ENCODE results near the gene PLXNB3.

Gene PLXNB3

DNA sequence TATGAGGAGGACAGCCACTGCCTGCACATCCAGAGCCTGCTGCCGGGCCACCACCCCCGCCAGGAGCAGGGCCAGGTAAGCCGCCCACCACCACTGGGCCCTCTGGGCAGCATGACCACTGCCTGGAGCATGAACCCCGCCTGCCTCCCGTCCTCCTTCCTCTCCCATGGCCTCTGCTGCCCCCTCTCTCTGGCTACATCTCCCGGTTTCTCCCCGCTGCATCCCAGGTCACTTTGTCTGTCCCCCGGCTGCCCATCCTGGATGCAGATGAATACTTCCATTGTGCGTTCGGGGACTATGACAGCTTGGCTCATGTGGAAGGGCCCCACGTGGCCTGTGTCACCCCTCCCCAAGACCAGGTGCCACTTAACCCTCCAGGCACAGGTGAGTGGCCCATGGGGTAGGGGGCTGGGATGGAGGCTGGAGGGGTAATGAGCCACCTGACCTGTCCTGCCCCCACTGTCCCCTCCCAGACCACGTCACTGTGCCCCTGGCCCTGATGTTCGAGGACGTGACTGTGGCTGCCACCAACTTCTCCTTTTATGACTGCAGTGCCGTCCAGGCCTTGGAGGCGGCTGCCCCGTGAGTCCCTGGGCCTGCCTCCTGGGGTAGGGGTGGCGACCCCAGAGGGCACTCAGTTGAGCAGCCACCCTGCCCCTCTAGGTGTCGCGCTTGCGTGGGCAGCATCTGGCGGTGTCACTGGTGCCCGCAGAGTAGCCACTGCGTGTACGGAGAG is 6.0 kb downstream of the PLXNB3 start:
- DNase-seq: no peak
- in situ Hi-C loops (cut with HindIII; ENCODE audit: low pct_ligation_motif_present, low pct_unique_long_range_greater_than_20kb, low sequenced_read_pairs): no loop called here

GRCh38 chrX:153770601-153771414 is 6.8 kb downstream of the PLXNB3 start:
- in situ Hi-C loops (cut with HindIII; ENCODE audit: low pct_ligation_motif_present, low pct_unique_long_range_greater_than_20kb, low sequenced_read_pairs): no loop called here
- DNase-seq: no peak

DNA sequence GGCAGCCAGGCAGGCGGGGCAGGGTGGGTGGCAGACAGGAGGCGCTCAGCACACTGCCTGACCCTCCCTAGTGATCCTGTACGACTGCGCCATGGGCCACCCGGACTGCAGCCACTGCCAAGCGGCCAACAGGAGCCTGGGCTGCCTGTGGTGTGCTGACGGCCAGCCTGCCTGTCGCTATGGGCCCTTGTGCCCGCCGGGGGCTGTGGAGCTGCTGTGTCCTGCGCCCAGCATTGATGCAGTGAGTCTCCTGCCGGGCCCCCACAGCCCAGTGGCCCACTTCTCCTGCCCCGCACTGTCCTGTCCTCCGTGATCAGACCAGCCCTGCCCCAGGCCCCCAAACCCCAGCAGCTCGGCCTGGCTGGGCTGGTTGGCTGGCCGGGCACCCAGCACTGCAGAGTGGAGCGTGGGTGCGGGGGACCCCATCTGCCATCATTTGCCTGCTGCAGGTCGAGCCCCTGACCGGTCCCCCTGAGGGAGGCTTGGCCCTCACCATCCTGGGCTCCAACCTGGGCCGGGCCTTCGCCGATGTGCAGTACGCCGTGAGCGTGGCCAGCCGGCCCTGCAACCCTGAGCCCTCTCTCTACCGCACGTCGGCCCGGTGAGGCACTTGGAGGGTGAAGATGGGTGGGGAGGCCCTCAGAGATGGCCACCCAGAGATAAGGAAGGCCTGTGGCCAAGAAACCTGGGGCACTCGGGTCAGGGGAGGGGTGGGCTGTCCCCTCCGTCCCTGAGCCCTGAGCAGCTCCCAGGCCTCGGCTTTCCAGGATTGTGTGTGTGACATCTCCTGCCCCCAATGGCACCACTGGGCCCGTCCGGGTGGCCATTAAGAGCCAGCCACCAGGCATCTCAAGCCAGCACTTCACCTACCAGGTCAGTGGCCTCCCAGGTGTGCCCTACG is 7.6 kb downstream of the PLXNB3 start:
- DNase-seq: no peak
- in situ Hi-C loops (cut with HindIII; ENCODE audit: low pct_ligation_motif_present, low pct_unique_long_range_greater_than_20kb, low sequenced_read_pairs): no loop called here

GRCh38 chrX:153772316-153773217 is 8.5 kb downstream of the PLXNB3 start:
- no peak for DNase-seq
- in situ Hi-C loops (cut with HindIII; ENCODE audit: low pct_ligation_motif_present, low pct_unique_long_range_greater_than_20kb, low sequenced_read_pairs): no loop called here

GRCh38 chrX:153773218-153773611 is 9.2 kb downstream of the PLXNB3 start:
- DNase-seq: no peak
- in situ Hi-C loops (cut with HindIII; ENCODE audit: low pct_ligation_motif_present, low pct_unique_long_range_greater_than_20kb, low sequenced_read_pairs): no loop called here

DNA sequence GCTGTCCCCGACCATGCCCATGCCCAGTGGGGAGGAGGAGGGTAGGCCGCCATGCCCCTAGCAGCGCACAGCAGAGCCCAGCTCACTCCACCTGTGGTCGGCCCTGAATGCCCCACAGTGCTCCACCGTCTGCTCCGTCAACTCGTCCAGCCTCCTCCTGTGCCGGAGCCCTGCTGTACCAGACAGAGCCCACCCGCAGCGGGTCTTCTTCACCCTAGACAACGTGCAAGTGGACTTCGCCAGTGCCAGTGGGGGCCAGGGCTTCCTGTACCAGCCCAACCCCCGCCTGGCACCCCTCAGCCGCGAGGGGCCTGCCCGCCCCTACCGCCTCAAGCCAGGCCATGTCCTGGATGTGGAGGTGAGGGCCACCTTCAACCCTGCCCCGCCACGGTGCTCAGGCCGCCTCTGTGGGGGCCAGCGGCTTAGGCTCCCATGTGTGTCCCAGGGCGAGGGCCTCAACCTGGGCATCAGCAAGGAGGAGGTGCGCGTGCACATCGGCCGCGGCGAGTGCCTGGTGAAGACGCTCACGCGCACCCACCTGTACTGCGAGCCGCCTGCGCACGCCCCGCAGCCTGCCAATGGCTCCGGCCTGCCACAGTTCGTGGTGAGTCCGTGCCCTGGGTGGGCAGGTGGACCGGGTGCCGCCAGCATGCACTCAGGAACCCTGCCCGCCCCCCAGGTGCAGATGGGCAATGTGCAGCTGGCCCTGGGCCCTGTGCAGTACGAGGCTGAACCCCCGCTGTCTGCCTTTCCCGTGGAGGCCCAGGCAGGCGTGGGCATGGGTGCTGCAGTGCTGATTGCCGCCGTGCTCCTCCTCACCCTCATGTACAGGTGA is 9.9 kb downstream of the PLXNB3 start:
- DNase-seq: no peak
- in situ Hi-C loops (cut with HindIII; ENCODE audit: low pct_ligation_motif_present, low pct_unique_long_range_greater_than_20kb, low sequenced_read_pairs): no loop called here

DNA sequence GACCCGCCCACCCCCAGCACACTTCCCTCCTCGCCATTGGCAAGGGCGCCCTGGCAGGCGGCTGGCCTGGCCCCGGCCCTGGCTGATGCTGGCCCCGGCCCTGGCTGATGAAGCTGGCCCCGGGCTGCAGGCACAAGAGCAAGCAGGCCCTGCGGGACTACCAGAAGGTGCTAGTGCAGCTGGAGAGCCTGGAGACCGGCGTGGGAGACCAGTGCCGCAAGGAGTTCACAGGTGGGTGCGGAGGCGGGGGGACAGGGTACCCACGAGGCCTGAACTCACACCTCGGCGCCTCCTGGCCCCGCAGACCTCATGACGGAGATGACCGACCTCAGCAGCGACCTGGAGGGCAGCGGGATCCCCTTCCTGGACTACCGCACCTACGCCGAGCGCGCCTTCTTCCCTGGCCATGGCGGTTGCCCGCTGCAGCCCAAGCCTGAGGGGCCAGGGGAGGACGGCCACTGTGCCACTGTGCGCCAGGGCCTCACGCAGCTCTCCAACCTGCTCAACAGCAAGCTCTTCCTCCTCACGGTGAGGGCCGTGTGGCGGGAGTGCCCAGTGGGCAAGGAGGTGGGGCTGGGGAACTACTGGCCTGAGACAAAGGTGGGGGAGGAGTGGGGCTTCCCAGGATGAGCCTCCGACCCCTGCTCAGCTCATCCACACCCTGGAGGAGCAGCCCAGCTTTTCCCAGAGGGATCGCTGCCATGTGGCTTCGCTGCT is 10.7 kb downstream of the PLXNB3 start:
- DNase-seq: no peak
- in situ Hi-C loops (cut with HindIII; ENCODE audit: low pct_ligation_motif_present, low pct_unique_long_range_greater_than_20kb, low sequenced_read_pairs): no loop called here

- DNase-seq: no peak
- in situ Hi-C loops (cut with HindIII; ENCODE audit: low pct_ligation_motif_present, low pct_unique_long_range_greater_than_20kb, low sequenced_read_pairs): no loop called here
Measured at GRCh38 chrX:153775293-153776119, 11.5 kb downstream of the PLXNB3 start.

- in situ Hi-C loops (cut with HindIII; ENCODE audit: low pct_ligation_motif_present, low pct_unique_long_range_greater_than_20kb, low sequenced_read_pairs): no loop called here
- no peak for DNase-seq
Measured at GRCh38 chrX:153776120-153776599, 12.1 kb downstream of the PLXNB3 start.

DNA sequence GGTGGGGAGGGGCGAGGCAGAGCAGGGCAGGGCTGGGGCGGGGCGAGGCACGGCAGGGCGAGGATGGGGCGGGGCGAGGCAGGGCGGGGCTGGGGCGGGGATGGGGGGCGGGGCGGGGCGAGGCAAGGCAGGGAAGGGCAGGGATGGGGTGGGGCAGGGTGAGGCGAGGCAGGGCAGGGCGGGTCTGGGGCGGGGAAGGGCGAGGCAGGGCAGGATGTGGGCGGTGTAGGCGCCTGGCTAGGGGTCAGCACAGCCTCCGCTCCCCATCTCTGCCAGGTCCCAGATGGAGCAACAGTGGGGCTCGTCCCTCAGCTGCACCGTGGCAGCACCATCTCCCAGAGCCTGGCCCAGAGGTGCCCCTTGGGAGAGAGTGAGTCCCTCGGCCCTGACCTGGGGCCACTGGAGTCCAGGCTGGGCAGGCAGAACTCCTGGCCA is 12.6 kb downstream of the PLXNB3 start:
- DNase-seq: no peak
- in situ Hi-C loops (cut with HindIII; ENCODE audit: low pct_ligation_motif_present, low pct_unique_long_range_greater_than_20kb, low sequenced_read_pairs): no loop called here

- in situ Hi-C loops (cut with HindIII; ENCODE audit: low pct_ligation_motif_present, low pct_unique_long_range_greater_than_20kb, low sequenced_read_pairs): no loop called here
- no peak for DNase-seq
Measured at GRCh38 chrX:153777261-153778090, 13.4 kb downstream of the PLXNB3 start.

DNA sequence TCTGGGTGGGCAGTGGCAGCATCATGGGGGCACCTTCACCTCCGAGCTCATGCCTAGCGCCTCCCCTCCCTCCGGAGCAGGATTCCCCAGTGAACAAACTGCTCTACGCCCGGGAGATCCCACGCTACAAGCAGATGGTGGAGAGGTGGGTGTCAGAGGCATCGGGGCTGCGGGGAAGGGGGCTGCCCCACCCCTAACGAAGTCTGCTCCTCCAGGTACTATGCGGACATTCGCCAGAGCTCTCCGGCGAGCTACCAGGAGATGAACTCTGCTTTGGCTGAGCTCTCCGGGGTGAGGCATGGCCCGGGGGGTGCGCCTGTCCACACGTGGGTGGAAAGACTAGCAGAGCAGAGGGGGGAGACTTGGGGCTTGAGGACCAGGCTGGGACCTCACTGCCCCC is 14.1 kb downstream of the PLXNB3 start:
- DNase-seq: no peak
- in situ Hi-C loops (cut with HindIII; ENCODE audit: low pct_ligation_motif_present, low pct_unique_long_range_greater_than_20kb, low sequenced_read_pairs): no loop called here

DNA sequence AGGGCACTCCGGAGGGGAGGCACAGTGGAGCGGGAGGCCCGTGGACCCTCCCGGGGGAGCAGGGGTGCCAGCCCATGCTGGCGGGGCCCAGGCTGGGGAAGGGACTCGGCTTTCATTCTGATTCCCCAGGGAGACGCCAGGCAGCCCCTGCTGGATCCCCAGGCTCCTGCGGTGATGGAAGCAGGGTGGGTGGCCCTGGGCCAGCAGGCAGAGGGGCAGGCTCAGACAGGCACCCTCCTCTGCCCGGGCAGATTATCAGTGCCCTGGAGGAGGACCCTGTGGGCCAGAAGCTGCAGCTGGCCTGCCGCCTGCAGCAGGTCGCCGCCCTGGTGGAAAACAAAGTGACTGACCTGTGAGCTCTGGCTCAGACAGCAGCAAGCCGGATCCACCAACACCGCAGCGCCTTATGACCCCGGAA is 14.6 kb downstream of the PLXNB3 start:
- no peak for DNase-seq
- in situ Hi-C loops (cut with HindIII; ENCODE audit: low pct_ligation_motif_present, low pct_unique_long_range_greater_than_20kb, low sequenced_read_pairs): no loop called here

DNA sequence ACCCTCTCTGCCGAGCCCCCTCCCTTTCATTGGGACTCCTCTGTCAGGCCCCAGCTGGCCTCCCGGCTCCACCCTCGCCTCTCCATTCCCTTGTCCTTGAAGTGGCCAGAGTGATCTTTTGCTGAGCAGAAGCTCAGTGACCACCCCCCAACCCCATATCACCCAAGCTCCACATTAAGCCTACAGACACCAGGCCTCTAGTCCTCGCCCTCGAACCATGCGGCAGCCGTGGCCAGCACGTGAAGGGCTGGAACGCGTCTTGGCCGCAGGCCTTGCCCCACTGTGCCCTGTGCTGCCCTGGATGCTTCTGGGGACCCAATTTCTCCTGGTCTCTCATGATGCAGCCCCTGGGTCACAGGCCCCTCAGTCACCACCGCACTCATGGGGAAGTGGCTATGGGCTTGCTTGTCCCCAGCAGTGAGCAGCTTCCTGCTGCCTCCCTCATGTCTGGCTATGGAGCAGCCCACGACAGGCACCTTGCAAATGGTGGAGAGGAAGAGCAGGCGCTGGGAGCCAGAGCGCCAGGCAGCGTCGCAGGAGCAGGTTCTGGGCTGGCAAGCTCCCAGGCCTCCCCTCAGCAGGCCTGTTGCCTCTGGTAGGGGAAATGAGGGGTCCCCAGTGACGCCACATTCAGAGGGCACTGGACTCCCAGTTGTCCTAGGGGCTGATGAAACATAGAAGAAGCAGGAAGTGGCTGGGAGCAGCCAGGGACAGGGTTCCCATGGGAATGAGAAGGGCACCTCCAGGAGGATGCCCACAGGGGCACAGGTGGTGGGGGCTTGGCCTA is 16.0 kb downstream of the PLXNB3 start:
- no peak for DNase-seq

More for the DNA sequence above, 16.0 kb downstream of the PLXNB3 start:
- in situ Hi-C loops (cut with HindIII; ENCODE audit: low pct_ligation_motif_present, low pct_unique_long_range_greater_than_20kb, low sequenced_read_pairs): no loop called here

Measured in ACHN (cell line).